Neutrophil (primary cell): ENCODE results near the gene TRAF1.
A peak's percentile ranks its signal among the peaks of the same experiment; 100 is the strongest.

Source experiments
- H3K27ac ChIP-seq: fragments of 200-600 bp; sonication (generic); 2 replicates; pipeline ENCODE4 v1.5.1; 2016; ENCODE audit warnings: mild to moderate bottlenecking, moderate library complexity
- H3K27me3 ChIP-seq: fragments of 200-600 bp; sonication (generic); 2 replicates; pipeline ENCODE4 v1.6.0; 2016; ENCODE audit warnings: mild to moderate bottlenecking
- H3K36me3 ChIP-seq: fragments of 200-600 bp; sonication (generic); 2 replicates; pipeline ENCODE4 v1.5.1; 2017
- H3K4me1 ChIP-seq, 2 experiments: fragments of 200-600 bp in 1 of 2; sonication (generic) in 1 of 2; 1 replicate in 1 of 2; 2 replicates in 1 of 2; pipeline versions ENCODE4 v1.5.1 to v1.6.1; 2013 to 2016; ENCODE audit warnings: low read depth in 1 of 2, low read length in 1 of 2, mild to moderate bottlenecking in 1 of 2, moderate library complexity in 1 of 2; ENCODE audit not compliant: control insufficient read depth in 1 of 2, insufficient read depth in 1 of 2
- H3K4me3 ChIP-seq, 2 experiments: fragments of 200-600 bp in 1 of 2; sonication (generic) in 1 of 2; 1 replicate in 1 of 2; 2 replicates in 1 of 2; pipeline ENCODE4 v1.5.1; 2013 to 2016; ENCODE audit warnings: low read depth in 1 of 2, low read length in 1 of 2, mild to moderate bottlenecking in 1 of 2, moderate library complexity in 1 of 2
- H3K9me3 ChIP-seq: fragments of 200-600 bp; sonication (generic); 2 replicates; pipeline ENCODE4 v1.5.1; 2016
- TF ChIP-seq, protein P1 (sequence below): fragments of 200-600 bp; sonication (generic); IDR thresholded peaks from 2 replicates; pipeline ENCODE4 v1.5.1; 2016; ENCODE audit warnings: antibody characterized with exemption

Gene TRAF1

GRCh38 chr9:120931231-120932085 is 4.9 kb upstream of the TRAF1 start:
- Histone ChIP-seq H3K9me3 (no peaks in the 10 kb centered on the region), H3K4me1 (peaks cover 64 to 67% of the 10 kb centered on the region in 2 experiments), H3K4me3 (no peak overlapping the region), H3K27ac (peak overlapping the region; percentile 44), H3K36me3 (no peaks in the 10 kb centered on the region), H3K27me3 (no peaks in the 10 kb centered on the region)
- TF ChIP-seq, protein P1, sequence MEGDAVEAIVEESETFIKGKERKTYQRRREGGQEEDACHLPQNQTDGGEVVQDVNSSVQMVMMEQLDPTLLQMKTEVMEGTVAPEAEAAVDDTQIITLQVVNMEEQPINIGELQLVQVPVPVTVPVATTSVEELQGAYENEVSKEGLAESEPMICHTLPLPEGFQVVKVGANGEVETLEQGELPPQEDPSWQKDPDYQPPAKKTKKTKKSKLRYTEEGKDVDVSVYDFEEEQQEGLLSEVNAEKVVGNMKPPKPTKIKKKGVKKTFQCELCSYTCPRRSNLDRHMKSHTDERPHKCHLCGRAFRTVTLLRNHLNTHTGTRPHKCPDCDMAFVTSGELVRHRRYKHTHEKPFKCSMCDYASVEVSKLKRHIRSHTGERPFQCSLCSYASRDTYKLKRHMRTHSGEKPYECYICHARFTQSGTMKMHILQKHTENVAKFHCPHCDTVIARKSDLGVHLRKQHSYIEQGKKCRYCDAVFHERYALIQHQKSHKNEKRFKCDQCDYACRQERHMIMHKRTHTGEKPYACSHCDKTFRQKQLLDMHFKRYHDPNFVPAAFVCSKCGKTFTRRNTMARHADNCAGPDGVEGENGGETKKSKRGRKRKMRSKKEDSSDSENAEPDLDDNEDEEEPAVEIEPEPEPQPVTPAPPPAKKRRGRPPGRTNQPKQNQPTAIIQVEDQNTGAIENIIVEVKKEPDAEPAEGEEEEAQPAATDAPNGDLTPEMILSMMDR, result no peak

GRCh38 chr9:120929229-120929791 is 2.7 kb upstream of the TRAF1 start:
- TF ChIP-seq, protein P1, result no peak
- Histone ChIP-seq H3K27me3 (no peaks in the 10 kb centered on the region), H3K4me1 (peaks cover 58 to 62% of the 10 kb centered on the region in 2 experiments), H3K4me3 (peak overlapping the region; percentile 65 to 98), H3K36me3 (no peaks in the 10 kb centered on the region), H3K27ac (peak overlapping the region; percentile 83), H3K9me3 (no peaks in the 10 kb centered on the region)

DNA sequence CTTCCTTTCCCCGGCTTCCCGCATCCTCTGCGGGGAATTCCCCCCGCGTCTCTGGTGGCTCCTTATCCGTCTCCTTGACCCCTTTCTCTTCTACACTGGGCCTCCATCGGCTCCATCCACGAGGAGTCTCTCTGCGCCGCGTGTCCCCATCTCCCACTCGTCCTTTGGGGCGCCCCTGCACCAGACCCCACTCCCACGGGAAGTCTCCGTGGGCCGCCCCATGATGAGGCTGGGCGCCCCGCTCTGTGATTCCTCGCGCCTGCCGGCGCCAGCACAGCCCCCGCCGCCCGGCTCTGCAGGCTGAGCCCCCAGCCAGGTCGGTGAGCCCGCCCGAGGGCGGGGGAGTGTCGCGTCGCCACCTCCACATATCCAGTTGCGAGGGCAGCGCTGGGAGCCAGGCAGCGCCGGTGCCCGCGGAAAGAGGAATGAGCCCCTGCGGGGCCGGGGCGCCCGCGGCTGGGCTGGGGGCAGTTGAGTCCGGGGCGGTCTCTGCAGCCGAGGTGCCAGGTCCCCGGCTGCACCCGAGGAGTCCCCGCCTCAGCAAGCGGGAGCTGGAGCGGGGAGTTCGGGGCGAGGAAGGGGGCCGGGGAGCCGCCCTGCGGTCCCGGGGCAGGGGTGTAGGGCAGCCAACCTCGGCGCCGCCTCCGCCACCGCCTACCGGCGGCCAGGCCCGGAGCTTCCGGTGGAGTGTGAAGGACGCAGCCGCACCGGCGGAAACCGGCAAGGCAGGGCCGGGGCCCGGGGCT is 2.1 kb upstream of the TRAF1 start:
- peak overlapping the region; percentile 83 for H3K27ac ChIP-seq
- no peaks in the 10 kb centered on the region for H3K27me3 ChIP-seq
- peaks cover 53 to 55% of the 10 kb centered on the region in 2 experiments for H3K4me1 ChIP-seq
- peak overlapping the region; percentile 65 to 98 for H3K4me3 ChIP-seq
- TF ChIP-seq, protein P1, result peak; percentile 30
- H3K36me3 ChIP-seq, result peaks cover 4% of the 10 kb centered on the region
- H3K9me3 ChIP-seq, result no peaks in the 10 kb centered on the region

GRCh38 chr9:120928015-120928482 is 1.5 kb upstream of the TRAF1 start:
- TF ChIP-seq, protein P1, result no peak
- peaks cover 53 to 55% of the 10 kb centered on the region in 2 experiments for H3K4me1 ChIP-seq
- no peaks in the 10 kb centered on the region for H3K27me3 ChIP-seq
- H3K9me3 ChIP-seq, result no peaks in the 10 kb centered on the region
- H3K36me3 ChIP-seq, result peaks cover 10% of the 10 kb centered on the region
- peak overlapping the region; percentile 65 to 98 for H3K4me3 ChIP-seq
- peak overlapping the region; percentile 83 for H3K27ac ChIP-seq

- TF ChIP-seq, protein P1, result no peak
- Histone ChIP-seq H3K36me3 (peaks cover 16% of the 10 kb centered on the region), H3K9me3 (no peaks in the 10 kb centered on the region), H3K27me3 (no peaks in the 10 kb centered on the region), H3K4me1 (peaks cover 53 to 55% of the 10 kb centered on the region in 2 experiments), H3K4me3 (no peak overlapping the region), H3K27ac (peak overlapping the region; percentile 86)
Observed at GRCh38 chr9:120927269-120928014, 846 bp upstream of the TRAF1 start.
